HG03575 (cell line): Measurements from ENCODE around the gene CHRNG.

ENCODE experiments used
- ATAC-seq: cut with Tn5 transposase; IDR thresholded peaks from one replicate; pipeline ENCODE4 v1.9.1; 2021; ENCODE audit not compliant: unreplicated experiment, insufficient number of reproducible peaks, low FRiP score; ENCODE audit errors: extremely low read depth

Gene CHRNG

DNA sequence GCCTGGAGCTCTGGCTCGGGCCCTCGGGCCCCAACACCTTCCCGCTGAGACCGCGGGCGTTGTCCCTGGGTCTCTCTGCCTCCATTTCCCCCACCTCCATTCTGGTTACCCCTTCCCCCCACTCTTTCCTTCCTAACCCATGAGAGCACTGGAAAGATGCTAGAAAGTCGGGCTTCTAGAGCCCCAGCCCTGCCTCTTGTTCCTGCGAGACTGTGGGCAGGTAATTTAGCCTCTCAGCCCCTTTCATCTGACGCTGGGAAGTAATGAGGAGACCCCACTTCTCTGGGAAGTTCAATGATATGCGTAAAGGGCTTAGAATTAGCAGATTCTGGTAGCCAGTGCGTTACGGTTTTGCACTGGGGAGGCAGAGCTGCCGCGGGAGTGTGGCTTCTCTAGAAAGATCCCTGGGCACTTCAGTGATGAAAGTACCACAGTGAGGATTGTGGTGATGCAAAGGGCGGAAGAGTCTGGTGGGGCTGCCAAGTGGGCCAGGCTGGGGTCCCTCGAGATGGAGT is 35.6 kb upstream of the CHRNG start:
- no peak for ATAC-seq

DNA sequence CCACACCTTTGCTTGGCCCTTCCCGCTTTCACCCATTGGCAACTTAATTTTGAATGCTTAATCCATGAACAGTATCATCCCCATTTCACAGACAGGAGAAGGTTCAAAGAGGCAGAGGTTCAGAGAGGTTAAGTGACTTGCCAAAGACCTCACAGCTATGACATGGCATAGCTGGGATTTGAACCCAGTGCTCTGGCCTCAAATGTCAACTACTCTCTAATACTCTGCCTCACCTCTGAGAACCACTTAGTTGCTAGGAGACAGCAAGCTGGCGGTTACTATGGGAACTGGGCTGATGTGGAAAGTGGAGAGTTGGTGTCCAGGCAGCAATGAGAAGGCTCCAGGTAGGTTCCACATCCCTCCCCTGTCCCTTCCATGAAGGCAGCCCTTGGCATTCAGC is 35.1 kb upstream of the CHRNG start:
- no peak for ATAC-seq

DNA sequence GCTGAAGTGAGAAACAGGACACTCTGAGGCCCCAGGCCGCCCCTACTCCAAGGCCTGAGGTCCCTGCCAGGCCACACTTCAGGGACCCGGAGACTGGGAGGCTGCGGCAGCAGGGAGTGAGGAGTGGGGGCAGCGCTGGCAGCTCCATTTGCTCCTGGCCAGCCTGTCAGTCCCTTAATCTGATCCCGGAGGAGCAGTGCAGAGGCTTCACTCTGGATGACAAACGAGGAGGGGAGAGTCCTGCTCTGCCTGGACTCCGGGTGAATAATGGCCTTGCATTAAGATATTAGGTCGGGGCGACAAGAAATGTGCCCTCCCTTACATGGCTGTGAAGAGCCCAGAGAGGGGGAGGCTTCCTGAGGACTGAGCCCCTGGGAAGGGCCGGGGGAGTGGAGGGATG is 33.6 kb upstream of the CHRNG start:
- ATAC-seq, result no peak

DNA sequence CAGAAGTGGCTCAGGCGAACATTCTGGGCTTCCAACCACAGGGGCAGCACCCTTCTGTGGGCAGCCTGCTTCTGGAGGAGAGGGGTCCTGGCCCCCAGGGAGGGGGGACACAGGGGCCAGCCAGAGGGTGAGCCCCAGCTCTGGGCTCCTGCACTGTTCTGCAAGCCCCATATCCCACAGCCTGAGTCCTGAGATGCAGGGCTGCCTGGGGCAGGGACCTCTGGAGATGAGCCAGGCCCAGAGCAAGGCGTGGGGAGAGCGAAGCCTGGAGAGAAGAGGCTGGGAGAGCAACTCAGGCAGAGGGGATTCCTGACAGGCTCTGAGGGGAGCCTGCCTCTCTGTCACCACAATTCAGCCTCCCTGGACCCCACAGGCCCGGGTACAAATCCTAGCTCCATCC is 32.8 kb upstream of the CHRNG start:
- no peak for ATAC-seq

DNA sequence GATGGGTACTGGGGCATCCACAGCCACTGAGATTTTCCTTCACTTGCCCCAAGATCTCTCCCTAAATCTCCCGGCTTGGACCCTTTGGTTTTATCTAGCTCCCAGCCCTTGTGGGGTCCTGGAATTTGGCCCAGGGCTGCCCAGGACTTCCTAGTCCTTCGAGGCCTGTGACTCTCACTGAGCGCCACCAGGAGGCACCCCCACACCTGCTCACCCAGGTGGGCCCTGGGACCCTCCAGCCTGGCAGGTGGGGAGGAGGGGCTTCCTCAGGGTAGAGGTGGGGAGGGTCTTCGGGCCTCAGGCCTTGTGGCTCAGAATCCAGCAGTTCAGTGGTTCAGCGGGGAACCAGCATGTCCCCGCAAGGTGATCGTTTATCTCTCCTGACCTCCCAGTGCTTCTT is 31.2 kb upstream of the CHRNG start:
- no peak for ATAC-seq

DNA sequence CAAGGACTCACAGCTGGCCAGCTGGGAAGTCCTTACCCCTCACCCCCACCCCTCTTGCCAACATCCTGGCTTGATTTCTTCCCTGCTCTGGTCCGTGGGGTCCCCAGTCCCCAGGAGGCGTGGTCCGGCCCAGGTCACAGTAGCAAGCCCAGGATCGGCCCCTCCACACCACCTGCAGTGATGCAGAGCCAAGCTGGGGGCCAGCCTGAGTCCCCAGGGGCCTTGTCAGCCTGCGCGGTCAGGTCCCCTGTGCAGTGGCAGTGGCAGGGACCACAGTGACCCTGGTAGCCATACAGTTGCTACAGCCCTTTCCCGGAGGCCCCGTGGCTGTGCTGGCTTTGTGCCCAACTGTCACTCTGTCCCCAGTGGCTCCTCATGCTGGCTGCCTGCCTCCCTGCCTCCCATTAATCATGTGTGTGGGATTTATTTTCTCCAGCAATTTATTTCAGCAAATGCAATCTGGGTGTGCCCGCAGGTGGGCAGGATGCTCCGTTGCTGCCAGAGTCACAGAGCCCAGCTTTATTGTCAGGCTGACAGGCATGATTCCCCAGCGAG is 28.1 kb upstream of the CHRNG start:
- no peak for ATAC-seq

DNA sequence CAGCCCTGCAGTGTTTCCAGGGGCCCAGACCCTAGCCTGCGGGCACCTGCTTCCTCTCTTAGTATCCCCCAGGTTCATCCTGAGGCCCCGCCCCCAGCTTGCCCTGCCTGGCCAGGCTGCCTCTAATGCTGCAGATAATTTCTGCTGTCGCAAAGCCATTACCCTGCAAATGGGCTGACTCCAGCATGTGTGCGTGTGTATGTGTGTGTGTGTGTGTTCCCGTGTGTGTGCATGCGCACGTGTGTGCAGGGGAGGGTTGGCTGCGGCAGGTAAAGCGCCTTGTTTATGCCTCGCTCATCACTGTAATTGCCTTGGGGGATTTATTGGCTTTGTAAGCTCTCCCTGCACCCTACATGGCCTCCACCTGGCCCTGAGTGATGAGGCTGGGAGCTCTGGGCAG is 26.9 kb upstream of the CHRNG start:
- no peak for ATAC-seq

DNA sequence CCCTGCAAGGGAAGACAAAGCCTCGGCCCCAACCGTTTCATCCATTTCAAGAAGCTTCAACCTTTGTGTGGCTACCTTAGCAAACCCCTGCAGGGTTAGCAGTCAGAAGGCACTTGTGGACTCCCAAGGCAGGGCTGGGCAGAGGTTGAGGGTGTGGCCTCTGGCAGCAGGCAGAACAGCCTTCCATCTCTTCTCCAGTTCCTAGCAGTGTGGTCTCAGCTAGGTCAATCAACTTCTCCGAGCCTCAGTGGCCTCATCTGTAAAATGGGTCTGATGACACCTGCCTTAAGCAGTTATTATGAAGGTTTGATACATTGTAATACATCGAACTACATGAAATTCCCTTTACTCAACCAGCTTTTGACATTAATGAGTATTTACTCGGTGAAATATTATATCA is 26.1 kb upstream of the CHRNG start:
- ATAC-seq, result no peak

DNA sequence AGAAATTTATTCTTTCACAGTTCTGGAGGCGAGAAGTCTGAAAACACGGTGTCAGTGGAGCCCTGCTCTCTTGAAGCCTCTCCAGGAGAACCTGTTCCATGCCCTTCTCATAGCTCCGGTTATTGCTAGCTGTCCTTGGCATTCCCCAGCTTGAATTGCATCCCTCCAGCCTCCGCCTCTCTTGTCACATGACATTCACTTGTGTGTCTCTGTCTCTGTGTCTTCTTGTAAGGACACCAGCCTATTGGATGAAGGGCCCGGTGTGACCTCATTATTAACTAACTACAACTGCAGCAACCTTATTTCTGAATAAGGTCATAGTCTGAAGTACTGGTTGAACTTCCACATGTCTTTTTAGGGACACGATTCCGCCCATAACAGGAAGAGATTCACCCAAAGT is 23.9 kb upstream of the CHRNG start:
- no peak for ATAC-seq

DNA sequence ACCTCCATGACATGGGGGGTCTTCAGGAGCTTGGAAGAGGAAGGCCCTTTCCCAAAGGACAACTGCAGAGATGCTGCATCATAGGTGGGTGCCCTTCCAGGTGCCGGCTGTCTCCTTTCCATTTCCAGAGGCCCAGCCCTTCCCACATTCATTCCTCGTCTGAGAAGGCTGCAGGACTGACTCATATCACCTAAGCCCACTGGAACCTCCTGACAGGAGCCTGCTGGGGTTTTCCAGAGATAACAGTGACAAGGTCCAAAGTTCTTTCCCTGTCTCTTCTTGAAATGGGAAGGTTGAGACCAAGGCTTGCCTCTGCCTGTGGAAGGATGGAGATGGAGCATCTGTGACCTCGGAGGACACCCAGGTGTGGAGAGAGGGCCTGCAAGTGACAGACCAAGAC is 22.9 kb upstream of the CHRNG start:
- ATAC-seq, result no peak

DNA sequence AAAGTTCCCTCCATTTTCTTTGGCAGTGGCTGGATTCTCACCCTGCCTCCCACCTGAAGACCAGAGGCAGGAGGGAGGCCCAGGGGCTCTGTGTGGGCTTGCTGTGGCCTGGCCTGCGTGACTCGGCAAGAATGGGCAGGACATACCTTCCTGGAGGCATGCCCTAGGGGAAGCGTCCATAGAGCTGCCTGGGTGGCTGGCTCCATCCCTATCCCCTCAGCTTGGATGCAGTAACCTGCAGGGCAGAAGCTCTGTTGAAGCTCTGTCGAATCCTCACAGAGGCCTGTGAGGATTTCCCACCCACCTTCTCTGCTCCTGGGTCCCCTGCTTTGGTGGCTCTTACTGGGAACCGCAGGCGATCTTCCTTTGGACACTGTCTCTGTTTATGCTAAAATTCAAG is 20.6 kb upstream of the CHRNG start:
- ATAC-seq, result no peak

DNA sequence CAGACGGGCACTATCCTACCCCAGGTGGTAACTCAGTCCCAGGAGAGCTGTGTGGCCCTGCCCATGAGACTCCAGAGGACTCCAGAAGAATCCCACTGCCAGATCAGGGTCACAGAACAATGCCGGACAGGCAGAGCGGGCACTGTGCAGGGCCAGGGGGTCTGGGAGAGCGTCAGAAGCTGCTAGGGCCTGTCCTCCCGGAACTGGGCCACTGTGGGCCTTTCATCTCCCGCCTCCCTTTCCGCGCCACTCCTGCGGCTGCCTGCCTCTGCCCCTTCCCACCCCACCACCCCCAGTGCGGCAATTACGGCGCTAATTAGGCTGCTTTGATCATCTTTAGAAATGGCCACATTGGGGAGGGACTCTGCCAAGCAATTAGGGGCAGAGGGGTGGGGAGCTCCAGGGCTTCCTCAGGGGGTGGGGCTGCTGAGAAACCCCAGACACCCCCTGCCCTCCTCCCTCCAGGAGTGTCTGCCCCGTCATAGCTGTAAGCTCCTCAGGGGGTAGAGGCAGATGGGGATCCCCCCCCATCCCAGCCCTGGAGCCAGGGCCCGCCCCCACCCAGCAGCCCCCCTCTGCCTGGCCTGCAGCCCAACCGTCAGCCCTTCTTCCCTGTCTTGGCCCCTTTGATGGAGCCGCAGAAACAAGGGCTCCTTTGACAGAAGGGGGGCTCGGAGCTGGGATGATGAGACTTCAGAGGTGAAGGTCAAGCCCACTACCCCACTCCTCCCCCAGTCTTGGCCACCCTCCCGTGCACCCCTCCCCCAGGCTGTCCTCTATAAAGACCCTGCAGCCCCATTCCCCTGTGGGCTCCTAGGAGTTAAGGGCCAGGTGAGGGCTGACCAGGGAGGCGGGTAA is 19.7 kb upstream of the CHRNG start, which contains the start of gene PRSS56:
PRSS56 (plus strand) TSS at position 808 of the 858 bp plus-strand sequence. CDS start 211 bp downstream, outside the sequence.
- ATAC-seq, result no peak

DNA sequence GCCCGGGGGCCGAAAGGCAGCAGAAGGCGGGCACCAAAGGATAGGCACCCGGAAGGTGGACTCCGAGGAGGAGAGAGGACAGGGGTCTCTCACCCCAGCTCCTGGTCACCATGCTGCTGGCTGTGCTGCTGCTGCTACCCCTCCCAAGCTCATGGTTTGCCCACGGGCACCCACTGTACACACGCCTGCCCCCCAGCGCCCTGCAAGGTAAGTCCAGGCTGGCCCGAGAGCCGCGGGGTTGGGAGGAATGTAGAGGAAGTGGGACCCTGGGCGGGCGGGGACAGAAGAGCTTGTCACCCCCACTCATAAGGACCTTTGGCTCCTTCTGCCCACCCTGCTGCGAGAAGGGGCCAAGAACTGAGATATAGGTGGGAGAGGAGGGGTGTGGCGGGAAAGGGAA is 19.0 kb upstream of the CHRNG start:
- no peak for ATAC-seq

DNA sequence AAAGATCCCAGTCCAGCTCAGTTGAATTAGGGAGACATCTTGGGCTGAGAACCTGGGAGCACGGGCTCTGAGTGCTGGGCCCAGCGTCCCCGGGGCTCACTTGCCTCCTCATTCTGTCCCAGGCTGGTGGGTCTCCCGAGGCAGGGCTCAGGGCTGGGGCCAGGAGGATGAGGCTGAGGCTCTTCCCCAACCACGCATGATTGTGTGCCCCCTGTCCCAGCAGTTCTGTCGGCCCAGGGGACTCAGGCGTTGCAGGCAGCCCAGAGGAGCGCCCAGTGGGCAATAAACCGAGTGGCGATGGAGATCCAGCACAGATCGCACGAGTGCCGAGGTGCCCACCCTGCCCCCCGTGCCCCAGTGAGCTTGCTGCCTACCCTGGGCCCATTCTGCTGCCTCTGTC is 18.4 kb upstream of the CHRNG start:
- ATAC-seq, result no peak

DNA sequence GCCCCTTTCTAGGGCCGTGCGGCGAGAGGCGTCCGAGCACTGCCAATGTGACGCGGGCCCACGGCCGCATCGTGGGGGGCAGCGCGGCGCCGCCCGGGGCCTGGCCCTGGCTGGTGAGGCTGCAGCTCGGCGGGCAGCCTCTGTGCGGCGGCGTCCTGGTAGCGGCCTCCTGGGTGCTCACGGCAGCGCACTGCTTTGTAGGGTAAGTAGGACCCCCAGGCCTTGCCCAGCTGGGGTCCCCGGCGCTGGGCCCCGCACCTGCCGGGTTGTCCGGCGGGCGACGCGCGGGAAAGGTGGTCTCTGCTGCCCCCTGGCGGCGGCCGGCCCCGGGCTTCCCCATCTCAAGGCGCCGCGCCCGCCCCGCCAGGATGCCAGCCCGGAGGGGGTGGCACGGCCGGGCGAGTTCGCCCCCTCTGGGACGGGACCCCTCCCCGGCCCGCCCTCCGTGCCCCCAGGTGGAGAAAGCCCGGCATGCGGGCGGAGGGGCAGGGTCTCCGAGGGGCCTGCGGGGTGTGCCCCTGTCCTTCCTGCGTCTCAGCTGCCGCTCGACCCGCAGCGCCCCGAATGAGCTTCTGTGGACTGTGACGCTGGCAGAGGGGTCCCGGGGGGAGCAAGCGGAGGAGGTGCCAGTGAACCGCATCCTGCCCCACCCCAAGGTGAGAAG is 17.4 kb upstream of the CHRNG start:
- no peak for ATAC-seq

DNA sequence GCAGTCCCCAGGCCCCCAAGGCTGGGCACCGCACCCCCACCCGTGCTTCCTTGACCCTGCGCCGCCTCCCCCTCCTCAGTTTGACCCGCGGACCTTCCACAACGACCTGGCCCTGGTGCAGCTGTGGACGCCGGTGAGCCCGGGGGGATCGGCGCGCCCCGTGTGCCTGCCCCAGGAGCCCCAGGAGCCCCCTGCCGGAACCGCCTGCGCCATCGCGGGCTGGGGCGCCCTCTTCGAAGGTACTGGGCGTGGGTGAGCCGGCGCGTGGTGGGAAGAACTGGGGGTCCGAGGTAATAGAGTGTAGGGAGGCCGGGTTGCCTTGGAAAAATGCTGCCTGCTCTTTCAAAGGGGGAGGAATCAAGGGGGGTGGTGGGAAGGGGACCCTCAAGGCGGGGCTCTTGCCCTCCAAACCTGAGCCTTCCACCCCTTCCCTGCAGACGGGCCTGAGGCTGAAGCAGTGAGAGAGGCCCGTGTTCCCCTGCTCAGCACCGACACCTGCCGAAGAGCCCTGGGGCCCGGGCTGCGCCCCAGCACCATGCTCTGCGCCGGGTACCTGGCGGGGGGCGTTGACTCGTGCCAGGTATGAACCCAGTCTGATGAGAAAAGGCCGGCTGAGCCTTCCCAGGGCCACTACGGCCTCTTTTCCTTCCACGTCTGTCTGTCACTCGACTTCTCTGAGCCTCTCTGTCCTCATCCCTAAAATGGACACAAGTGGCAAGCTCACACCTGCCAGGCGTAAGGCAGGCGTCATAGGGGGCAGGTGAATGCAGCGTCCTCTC is 16.7 kb upstream of the CHRNG start:
- ATAC-seq, result no peak

DNA sequence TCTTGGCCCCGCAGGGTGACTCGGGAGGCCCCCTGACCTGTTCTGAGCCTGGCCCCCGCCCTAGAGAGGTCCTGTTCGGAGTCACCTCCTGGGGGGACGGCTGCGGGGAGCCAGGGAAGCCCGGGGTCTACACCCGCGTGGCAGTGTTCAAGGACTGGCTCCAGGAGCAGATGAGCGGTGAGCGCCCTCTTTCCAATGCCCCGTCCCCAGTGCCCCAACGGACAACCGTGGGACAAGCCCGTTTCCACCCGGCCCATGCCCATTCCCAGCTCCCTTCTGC is 16.1 kb upstream of the CHRNG start:
- ATAC-seq, result no peak

DNA sequence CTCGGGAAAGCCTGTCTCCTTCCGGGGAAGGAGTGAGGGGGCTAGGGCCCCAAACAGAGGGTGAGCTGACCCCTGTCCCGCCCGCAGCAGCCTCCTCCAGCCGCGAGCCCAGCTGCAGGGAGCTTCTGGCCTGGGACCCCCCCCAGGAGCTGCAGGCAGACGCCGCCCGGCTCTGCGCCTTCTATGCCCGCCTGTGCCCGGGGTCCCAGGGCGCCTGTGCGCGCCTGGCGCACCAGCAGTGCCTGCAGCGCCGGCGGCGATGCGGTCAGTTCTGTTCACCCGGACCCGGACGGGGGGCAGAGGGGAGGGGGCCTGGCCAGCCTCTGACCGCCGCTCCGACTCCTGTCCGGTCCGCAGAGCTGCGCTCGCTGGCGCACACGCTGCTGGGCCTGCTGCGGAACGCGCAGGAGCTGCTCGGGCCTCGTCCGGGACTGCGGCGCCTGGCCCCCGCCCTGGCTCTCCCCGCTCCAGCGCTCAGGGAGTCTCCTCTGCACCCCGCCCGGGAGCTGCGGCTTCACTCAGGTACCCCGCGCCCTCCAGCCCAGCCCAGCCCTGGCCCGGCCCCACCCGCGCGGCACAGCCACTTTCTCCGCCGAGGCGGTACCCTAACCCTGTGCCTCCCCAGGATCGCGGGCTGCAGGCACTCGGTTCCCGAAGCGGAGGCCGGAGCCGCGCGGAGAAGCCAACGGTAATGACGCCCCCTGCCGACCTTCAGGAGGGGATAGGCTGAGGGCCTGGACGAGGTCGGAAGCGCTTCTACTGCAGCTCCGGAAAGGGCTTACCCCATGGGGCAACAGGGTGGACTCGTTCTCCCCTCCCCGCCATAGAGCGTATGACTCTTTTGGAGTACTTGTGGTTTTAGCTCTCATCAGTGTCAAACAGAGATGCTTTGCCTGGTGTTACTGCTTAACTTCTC is 15.6 kb upstream of the CHRNG start:
- no peak for ATAC-seq

DNA sequence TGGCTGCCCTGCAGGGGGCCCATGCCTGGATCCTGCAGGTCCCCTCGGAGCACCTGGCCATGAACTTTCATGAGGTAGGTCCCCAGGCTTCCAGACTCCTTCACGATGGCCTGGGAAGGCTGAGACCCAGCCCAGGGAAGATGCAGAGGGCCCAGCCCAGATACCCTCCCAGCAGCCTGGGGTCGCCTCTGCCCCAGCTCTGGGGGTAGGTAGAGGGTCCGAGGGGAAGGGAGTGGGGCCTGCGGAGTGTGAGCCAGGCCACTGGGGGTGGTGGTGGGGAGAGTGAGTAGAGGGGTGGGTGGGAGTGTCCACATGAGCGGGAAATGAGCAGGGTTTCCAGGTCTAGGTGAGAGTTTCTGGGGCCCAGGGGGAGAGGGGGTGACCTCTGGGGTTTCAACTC is 14.7 kb upstream of the CHRNG start:
- no peak for ATAC-seq
